Measurements from ENCODE around the gene TIMM23B.
"Not testable (repeated sequence)": the region's sequence is repeated elsewhere in the genome, so short reads cannot be mapped to it uniquely, and the experiment has no call there.

The TIMM23B gene, protein sequence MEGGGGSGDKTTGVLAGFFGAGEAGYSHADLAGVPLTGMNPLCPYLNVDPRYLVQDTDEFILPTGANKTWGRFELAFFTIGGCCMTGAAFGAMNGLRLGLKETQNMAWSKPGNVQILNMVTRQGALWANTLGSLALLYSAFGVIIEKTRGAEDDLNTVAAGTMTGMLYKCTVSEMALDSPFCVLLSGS

DNA sequence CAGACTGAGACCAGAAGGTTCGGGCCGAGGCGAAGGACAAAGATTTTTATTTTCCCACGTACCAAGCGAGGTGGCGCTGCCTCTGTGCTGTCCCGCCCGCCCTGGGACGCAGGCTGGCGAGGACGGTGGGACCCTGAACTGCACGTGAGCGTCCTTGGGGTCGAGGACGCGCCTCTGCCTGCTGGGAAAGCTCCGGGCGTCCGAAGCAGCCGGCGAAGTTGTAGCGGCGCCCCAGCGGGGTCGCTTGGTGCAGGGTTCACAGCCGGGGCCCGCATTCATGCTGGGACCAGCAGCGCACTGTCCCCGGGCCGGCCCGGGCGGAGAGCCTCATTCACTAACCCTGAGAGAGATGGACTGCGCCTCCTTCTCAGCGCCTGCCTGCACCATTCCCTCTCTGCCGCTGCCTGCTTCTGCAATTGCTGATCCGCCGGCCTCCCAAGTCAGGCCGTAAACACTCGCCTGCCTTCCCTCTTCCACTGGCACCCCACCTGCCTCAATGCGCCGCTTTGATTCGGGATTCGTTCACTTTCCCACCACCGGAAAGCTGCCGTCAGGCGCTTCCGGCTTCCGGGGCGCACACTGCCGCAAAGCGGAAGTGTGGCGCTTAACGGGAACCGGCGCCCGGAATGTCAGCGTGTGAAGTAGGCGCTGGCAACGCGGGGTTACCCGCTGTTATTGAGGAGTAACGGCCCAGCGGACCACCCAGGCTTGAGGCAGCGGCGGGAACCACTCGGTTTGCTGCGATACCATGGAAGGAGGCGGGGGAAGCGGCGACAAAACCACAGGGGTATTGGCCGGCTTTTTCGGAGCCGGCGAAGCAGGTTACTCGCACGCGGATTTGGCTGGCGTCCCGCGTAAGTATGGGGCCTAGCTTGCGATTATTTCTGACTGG, at the start of gene TIMM23B, which contains the start of gene PARG:
TSS of gene TIMM23B (plus strand) at position 607 of the 892 bp plus-strand sequence. CDS start at position 749, 142 bp downstream.
TSS of gene PARG (minus strand) at position 581 of the 892 bp plus-strand sequence. CDS start at position 279, 302 bp downstream.
- DNase-seq (ENCODE audit: low spot score) = peak; percentile 85

DNA sequence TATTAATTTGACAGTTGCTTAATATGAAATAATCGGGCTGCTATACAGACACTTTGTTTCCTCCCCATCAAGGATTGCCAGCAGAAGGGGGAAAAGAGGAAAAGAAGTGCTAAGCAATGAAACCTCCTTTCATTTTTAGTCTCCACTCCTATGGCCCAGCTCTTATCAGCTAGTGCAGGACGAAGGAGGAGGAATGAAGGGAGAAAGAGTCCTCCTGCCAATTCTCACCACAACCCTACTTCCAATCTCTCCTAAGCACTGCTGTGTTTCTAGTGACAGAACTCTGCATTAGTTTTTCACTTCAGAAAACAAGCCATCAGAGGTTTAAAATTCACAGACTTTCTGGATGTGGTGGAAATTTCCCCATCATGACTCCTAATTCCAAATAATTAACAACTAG, 41.9 kb upstream of the TIMM23B start:
- not testable (repeated sequence) for DNase-seq (ENCODE audit: low spot score)

DNA sequence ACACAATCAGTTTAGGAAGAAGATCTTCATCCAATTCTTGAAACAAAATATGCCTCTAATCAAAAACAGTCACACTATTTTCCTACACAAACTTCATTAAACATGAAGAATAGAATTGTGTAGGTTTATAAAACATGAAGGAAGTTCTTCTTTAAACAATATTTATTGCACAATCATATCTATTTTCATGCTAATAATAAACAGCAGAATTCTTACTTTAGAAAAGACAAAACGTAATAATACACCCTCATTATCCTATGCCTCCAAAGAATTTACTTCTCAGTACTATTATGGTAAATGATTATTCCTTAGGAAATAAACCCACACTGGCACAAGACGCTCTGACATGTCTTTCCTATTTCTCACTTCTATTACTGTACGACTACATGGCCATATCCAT, 41.4 kb upstream of the TIMM23B start:
- not testable (repeated sequence) for DNase-seq (ENCODE audit: low spot score)

DNA sequence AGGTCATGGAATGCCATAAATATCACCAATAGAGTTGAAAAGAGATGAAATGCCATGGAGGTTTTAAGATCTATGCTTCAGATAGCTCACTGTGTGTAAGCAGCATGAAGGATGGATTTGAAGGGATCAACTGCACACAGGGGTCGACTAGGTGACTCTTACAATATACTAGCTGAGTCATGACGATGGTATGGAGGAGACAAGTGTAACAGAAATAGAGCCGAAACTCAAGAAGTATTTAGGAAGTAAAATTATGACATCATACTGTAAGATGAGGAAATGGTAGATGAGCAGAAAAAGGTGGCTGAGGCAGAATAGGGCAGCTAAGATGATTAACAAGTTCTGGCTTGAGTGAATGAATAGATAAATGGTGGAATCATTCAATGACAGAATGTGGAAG, 38.0 kb upstream of the TIMM23B start:
- DNase-seq (ENCODE audit: low spot score) = peak; percentile 22

DNA sequence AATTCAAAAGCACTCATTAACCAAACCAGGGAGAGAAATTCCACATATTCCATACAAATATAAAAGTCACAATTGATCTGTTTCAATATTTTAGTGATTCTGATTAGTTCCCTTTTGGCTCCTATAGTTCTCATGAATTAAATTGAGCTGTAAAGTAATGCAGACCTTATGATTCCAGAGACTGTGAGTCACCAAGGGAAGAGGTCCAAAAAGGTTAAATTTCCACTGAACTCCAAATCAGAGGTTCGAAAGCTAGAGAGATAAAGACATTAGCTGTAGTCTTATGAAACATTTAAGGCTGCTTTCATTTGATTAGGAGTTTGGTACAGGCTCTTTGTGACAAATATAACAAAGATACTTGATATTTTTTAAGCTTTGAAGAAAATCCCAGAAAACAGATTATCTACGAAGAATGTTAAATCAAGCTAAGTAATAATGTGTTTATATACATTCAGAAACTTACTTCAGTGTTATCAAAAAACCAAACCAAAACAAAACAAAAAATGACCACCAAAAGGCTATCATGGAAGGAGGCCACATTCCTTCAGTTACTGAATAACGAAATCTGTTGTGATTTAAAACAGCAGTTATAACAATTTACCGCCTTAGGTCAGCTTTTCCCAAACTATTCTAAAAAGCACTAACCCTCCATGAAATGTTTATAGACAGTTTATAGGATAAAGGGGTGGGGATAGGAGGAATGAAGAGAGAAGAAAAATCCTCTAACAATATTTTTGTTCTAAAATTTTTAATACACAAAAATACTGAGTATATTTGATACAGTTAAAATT, 33.4 kb upstream of the TIMM23B start:
- DNase-seq (ENCODE audit: low spot score) = not testable (repeated sequence)

DNA sequence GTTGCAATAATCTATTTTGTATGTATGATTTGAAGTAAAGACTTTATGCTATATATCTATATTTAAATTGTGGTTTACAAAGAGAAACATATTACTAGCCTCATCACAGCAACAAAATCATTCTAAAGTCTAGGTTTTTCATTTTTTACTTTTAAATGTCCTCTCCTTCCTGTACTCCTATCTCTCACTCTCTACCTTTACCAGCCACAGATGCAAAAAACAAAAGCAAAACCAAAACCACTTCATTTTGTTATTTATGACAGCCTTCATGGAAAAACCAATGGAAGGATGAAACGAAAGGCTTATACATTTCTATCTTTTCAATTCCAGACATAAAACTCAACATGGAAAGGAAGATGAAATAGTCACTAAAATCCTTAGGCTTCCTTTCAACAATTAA, 31.6 kb upstream of the TIMM23B start:
- DNase-seq (ENCODE audit: low spot score) = not testable (repeated sequence)

DNA sequence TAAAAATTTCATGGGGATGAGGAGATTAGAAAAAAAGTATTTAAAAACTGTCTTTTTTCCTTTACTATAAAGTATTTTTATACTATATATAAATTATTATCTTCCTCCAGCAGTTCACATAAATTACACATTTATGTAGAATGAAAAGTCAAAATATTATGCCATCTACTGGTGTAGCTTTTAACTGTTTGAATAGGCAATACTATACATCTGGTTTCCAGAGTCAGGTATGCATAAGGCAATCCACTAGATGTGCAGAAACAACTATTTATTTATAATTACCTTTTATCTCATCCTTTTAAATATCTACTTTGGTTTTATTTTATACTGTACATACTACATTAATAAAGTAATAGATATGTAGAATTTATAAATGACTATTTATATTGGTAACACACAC, 25.4 kb upstream of the TIMM23B start:
- DNase-seq (ENCODE audit: low spot score) = not testable (repeated sequence)

DNA sequence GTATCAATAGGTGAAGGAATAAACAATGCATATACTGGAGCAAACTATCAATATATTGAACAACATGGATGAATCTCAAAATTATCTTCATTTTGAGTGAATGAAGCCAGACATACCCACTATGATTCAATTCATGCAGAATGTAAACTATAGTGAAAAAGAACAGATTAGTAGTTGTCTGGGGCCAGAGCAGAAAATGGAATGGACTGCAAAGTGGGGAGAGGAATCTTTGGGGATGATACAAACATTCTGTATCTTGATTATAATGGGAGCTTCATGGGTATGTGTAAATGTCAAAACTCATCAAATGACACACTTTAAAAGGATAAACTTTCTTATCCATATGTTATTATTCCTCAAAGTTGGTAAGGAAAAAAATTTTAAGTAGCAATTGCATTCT, 23.9 kb upstream of the TIMM23B start:
- DNase-seq (ENCODE audit: low spot score) = not testable (repeated sequence)

DNA sequence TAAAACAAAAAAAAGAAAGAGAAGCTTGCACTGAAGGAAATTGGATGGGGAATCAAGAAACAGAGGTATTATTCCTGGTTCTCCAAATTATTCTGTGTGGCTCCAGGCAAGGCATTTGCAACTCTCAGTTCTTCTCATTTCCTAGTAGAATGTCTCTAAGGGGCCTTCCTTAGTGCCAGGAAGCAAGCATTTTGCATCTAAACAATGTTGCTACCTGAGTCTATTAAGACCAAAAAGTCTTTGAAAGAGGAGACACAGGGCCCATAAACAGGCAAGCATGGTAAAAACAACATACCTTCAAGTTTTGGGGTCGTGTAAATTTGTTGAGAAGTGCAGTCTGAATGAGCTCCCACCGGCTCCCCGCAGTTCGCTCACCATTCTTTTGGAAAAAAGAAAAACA, 19.8 kb upstream of the TIMM23B start:
- not testable (repeated sequence) for DNase-seq (ENCODE audit: low spot score)

DNA sequence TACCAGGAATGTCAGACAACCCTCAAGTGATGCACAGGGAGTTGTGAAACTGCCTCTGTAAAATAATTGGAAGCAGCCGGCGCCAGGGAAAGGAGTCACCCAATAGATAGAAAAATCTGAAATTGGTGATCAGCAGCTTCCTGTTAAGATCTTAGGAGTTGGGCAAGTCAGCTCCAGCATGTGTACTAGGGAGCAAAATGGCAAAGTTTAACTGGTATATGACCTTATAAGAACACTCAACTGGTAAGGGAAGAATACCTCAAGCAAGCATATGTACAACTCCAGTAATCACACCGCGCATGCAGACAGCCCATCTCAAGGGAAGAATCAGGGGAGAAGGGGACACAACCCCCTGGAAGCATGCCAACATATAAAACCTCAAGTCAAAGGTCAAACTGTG, 18.3 kb upstream of the TIMM23B start:
- not testable (repeated sequence) for DNase-seq (ENCODE audit: low spot score)

DNA sequence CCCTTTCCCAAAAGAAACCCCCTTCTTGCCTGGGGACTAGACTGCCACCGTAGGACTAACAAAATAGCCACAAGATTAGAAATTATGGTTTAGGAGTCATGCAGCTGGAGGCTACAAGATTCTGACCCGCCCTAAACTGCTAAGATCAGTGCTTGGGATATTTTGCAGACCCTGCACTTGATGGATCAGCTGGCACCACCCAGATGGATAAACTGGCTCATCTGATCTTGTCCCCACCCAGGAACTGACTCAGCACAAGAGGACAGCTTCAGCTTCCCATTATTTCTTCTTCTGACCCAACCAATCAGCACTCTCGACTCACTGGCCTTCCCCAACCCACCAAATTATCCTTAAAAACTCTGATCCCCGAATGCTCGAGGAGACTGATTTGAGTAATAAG, 10.6 kb upstream of the TIMM23B start:
- DNase-seq (ENCODE audit: low spot score) = not testable (repeated sequence)

DNA sequence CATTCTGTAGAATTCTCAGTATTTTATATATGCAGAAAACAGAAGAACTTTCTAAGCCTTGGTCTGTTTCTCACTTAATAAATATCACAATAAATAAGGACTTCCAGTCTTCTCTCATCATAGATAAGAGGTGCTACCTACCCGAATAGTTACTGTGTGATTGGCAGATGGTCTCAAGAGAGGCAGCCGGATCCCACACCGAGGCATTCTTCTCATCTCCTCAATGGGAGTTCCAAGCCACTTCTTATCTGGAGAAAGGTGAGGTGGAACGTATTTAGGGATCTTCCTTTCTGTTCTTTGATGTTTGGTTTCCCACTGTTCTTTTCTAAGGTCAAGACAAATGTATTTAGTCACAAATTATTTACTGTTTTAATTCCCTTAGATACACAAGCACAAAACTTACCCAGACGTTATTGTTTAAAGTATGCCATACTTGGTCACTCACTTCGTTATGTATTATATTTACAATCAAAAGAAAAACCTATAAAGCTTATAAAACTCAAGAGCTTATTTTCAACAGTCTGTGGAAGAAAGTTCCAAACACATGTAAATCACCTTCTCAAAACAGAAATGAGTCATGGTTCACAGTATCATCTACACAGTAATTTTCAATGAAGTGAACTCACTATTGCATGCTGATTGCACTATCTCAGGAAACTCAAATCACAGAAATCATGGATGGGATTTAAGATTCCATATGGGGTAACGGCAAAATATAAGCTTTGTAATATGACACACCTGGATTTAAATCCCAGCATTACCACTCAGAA, 9.7 kb upstream of the TIMM23B start:
- not testable (repeated sequence) for DNase-seq (ENCODE audit: low spot score)

DNA sequence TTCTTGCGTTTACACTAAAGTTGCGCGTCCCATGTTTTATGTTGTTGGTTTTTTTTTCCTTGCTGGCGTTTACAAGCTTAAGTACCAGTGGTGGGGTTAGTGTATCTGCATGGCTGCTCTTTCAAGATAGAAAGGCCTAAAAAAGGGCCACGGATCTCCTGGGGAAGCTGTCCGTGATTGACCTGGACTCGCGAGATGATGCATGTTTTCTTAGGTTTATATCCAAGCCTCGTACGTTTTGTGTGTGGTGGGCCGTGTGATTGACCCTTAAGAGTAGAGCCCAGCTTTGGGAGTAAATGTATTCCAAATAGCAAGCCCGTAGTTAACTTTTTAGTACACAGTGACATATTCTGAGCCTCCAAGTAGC, 469 bp downstream of the TIMM23B start:
- DNase-seq (ENCODE audit: low spot score) = peak; percentile 14

DNA sequence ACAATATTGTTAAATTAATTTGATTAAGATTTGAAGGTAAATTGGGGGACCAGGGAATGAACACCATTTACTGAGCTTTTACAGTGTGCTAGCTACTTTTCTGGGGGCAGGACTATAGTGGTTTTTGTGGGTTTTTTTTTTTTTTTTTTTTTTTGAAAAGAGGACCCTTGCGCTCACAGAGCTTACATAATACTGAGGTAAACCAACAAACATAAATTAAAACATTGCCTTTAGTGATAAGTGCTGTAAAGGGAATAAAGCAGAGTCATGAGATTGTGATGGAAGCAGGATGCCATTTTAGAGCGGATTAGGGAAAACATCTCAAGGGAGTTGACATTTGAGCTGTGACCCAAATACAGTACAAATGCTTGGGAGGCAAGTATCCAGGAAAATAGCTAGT, 1.8 kb downstream of the TIMM23B start:
- not testable (repeated sequence) for DNase-seq (ENCODE audit: low spot score)

DNA sequence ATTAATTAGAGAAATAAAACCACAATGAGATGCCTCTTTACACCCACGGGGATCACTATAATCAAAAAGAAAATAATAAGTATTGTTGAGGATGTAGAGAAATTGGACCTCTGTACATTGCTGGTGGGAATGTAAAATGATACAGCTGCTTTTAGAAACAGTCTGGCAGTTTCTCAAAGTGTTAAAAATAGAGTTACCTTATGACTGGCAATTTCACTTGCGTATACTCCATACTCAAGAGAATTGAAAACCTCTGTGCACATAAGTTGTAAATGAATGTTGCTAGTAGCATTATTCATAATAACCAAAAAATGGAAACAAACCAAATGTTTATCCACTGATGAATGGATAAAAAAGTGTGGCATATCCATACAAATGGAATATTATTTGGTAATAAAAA, 6.3 kb downstream of the TIMM23B start:
- not testable (repeated sequence) for DNase-seq (ENCODE audit: low spot score)

DNA sequence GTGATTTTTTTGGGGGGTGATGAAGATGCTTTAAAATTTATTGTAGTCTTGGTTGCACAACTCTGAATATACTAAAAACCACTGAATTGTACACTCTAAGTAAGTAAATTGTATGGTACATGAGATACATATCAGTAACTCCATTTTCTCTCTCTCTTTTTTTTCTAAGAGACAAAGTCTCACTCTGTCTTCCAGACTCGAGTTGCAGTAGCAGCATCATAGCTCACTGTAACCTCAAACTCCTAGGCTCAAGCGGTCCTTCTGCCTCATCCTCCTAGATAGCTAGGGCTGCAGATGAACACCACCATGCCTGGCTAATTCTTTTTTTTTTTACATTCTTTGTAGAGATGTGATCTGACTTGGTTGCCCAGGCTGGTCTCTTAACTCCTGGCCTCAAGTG, 6.9 kb downstream of the TIMM23B start:
- DNase-seq (ENCODE audit: low spot score) = not testable (repeated sequence)

DNA sequence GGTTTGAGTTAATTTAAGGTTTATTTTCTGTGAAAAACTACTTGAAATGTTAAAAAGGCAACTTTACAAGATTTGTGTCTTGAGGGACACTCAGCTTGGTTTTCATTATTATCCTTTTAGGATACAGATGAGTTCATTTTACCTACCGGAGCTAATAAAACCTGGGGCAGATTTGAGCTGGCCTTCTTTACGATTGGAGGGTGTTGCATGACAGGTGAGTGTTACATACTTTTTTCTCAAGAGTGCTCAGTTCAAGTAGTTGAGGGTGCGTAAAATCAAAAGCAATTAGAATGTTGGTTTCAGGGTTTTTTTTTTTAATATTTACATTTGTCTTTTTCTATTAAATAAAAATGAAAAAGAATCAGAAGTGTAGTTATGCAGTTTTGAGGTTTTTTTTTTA, 10.2 kb downstream of the TIMM23B start:
- not testable (repeated sequence) for DNase-seq (ENCODE audit: low spot score)

DNA sequence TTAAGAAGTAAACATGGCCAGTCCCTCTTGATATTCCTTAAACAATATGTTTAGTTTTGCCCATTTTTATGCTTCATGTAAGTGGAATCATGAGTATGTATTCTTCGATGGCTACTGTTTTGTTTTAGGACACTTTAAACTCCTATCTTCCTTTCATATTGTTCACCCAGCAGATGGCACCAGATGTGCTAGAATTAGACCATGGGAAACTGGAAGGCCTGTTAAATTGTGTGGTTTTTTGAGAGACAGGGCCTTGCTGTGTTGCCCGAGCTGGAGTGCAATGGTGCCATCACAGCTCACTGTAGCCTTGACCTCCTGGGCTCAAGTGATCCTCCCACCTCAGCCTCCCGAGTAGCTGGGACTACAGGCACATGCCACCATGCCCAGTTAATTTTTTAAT, 11.3 kb downstream of the TIMM23B start:
- DNase-seq (ENCODE audit: low spot score) = not testable (repeated sequence)

DNA sequence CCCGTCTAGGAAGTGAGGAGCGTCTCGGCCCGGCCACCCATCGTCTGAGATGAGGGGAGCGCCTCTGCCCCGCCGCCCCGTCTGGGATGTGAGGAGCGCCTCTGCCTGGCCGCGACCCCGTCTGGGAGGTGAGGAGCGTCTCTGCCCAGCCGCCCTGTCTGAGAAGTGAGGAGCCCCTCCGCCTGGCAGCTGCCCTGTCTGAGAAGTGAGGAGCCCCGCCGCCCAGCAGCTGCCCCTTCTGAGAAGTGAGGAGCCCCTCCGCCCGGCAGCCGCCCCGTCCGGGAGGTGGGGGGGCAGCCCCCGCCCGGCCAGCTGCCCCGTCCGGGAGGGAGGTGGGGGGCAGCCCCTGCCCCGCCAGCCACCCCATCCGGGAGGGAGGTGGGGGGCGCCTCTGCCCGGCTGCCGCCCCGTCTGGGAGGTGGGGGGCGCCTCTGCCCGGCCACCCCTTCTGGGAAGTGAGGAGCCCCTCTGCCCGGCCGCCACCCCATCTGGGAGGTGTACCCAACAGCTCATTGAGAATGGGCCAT, 28.5 kb downstream of the TIMM23B start:
- DNase-seq (ENCODE audit: low spot score) = not testable (repeated sequence)

DNA sequence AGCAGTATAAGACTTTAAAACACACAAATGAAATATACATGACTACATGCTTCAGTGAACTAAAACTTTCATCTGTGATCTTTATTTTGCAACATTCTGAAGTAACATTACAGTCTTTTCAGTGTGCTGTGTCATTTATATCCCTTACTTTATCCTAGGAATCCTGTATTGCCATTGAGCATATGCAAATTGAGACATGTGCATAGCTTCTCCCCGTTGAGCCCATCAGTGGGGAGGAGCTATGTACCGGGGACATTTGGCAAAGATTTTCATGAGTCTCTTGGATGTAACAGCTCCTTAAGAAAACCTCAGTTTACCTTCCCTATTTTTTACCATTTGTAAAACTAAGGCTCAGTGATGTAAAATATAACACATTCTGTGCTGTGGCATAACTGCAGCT, 29.6 kb downstream of the TIMM23B start:
- not testable (repeated sequence) for DNase-seq (ENCODE audit: low spot score)

DNA sequence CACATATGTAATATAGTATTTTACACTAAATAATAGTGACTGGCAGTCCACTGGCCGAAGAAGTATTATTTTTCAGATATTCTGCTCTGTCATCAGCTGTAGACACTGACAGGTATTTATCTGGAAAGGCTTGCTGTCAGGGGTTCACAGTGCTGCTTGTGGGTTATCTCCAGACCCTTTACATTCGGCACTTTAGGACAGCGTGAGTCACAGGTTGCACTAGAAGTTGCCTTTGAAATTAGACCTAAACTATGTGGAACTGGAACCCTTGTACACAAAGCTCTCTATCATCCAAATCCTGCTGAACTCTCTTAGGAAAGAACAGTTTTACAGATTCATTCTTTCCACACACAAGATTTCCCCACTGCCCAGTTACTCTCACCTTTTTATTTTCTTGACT, 30.2 kb downstream of the TIMM23B start:
- DNase-seq (ENCODE audit: low spot score) = not testable (repeated sequence)
